K562 (cell line): ENCODE data around the gene PCSK2. TPM values are rescaled to one million over a fixed set of nuclear protein-coding genes. Genes with fewer than 3 reads are reported as not detected.
A peak's percentile ranks its signal among the peaks of the same experiment; 100 is the strongest.

Experiments
- ATAC-seq: fragments of 200-7000 bp; cut with Tn5 transposase; 3 replicates; pipeline ENCODE4 v1.9.1; 2020; ENCODE audit warnings: moderate library complexity
- BruUV-seq: library from RNA; stranded (reverse); fragments of 400-500 nt; replicated peaks from 2 replicates; lab custom pipeline; 2021; lab: Mats Ljungman, UMichigan
- CTCF ChIA-PET: fragments of 300-600 bp; formaldehyde crosslinking; extraction: SDS; loops from one replicate; lab custom pipeline; 2021; ENCODE audit warnings: low intra/inter-chr PET ratio; lab: Yijun Ruan, JAX
- POLR2A ChIA-PET: fragments of 300-600, 350-650 bp; sonication (Branson Sonifier 250); formaldehyde crosslinking; extraction: SDS; loops from one replicate; lab custom pipeline; 2021; ENCODE audit warnings: antibody characterized with exemption, inconsistent platforms; lab: Yijun Ruan, JAX
- DNase-seq, 4 experiments: peaks; one replicate each; pipeline versions ENCODE4 v3.0.0 to v3.0.0-alpha.2; 2011 to 2018; ENCODE audit warnings: low spot score in 3 of 4, mixed read lengths in 3 of 4; ENCODE audit errors: extremely low read depth in 1 of 4
- FAIRE-seq: peaks from 2 replicates; lab custom pipeline; 2011; peaks lifted over from hg19 to GRCh38; lab: Jason Lieb, UNC
- H2AFZ ChIP-seq: 2 replicates; pipeline ENCODE4 v1.6.0; 2011; ENCODE audit warnings: low read depth, low read length, control low read depth, inconsistent platforms
- H3K27ac ChIP-seq: fragments of 200-600 bp; 3 replicates; pipeline ENCODE4 v1.8.0; 2011; ENCODE audit warnings: low read depth, mild to moderate bottlenecking, control low read depth, inconsistent platforms, low read length, moderate library complexity, mixed read lengths; ENCODE audit errors: extremely low read depth
- H3K27me3 ChIP-seq, 2 experiments: fragments of 300-600 bp in 1 of 2; 2 replicates in 1 of 2; 3 replicates in 1 of 2; pipeline versions ENCODE4 v1.6.0 to v1.8.0; 2011; ENCODE audit warnings: inconsistent platforms in 2 of 2, low read length in 2 of 2, mild to moderate bottlenecking in 1 of 2, mixed read lengths in 1 of 2, moderate library complexity in 1 of 2; ENCODE audit not compliant: control insufficient read depth in 2 of 2, insufficient read depth in 2 of 2
- H3K36me3 ChIP-seq: fragments of 300-600 bp; 3 replicates; pipeline ENCODE4 v1.8.0; 2011; ENCODE audit warnings: mild to moderate bottlenecking, low read length, inconsistent platforms; ENCODE audit not compliant: control insufficient read depth, insufficient read depth
- H3K4me1 ChIP-seq, 2 experiments: fragments of 200-600 bp in 1 of 2; replicated peaks in 1 of 2; 2 replicates in 1 of 2; 3 replicates in 1 of 2; pipeline versions ENCODE4 v1.5.1 to v1.8.0; 2011; ENCODE audit warnings: inconsistent platforms in 2 of 2, low read length in 2 of 2, mild to moderate bottlenecking in 1 of 2, mixed read lengths in 1 of 2, moderate library complexity in 1 of 2; ENCODE audit not compliant: control insufficient read depth in 2 of 2, insufficient read depth in 2 of 2
- H3K4me2 ChIP-seq: 2 replicates; pipeline ENCODE4 v1.6.1; 2011; ENCODE audit warnings: low read length, control low read depth, inconsistent platforms, mixed read lengths; ENCODE audit not compliant: insufficient read depth
- H3K4me3 ChIP-seq: fragments of 200-600 bp; sonication (generic), shearing (Covaris generic); 2 replicates; pipeline ENCODE4 v1.5.1; 2016; ENCODE audit warnings: control low read depth, inconsistent platforms
- H3K79me2 ChIP-seq: fragments of 200-600 bp; 3 replicates; pipeline ENCODE4 v1.8.0; 2011; ENCODE audit warnings: low read length, inconsistent platforms; ENCODE audit not compliant: control insufficient read depth, insufficient read depth
- H3K9ac ChIP-seq, 2 experiments: 2 replicates each; pipeline versions ENCODE4 v1.6.0 to v1.6.1; 2011; ENCODE audit warnings: low read depth in 2 of 2, low read length in 2 of 2, control low read depth in 1 of 2, inconsistent platforms in 1 of 2, mild to moderate bottlenecking in 1 of 2, mixed read lengths in 1 of 2; ENCODE audit not compliant: insufficient read depth in 1 of 2
- H3K9me1 ChIP-seq: one replicate; pipeline ENCODE4 v1.6.0; 2011; ENCODE audit warnings: inconsistent platforms, mild to moderate bottlenecking, low read length, moderate library complexity; ENCODE audit not compliant: control insufficient read depth, insufficient read depth
- H3K9me3 ChIP-seq: replicated peaks from 2 replicates; pipeline ENCODE4 v1.5.1; 2011; ENCODE audit warnings: low read depth, low read length, inconsistent platforms; ENCODE audit not compliant: control insufficient read depth, insufficient read depth
- H4K20me1 ChIP-seq: replicated peaks from 2 replicates; pipeline ENCODE4 v1.6.1; 2011; ENCODE audit warnings: low read length, inconsistent platforms, mixed read lengths; ENCODE audit not compliant: control insufficient read depth, insufficient read depth
- AFF4 ChIP-seq: sonication (generic); formaldehyde crosslinking; IDR thresholded peaks from 2 replicates; pipeline ENCODE4 v1.8.0; 2023; ENCODE audit warnings: mild to moderate bottlenecking, missing genetic modification reagents
- CEBPB ChIP-seq: fragments of 450-650 bp; IDR thresholded peaks from 2 replicates; pipeline ENCODE4 v1.6.1; 2016; ENCODE audit warnings: missing genetic modification characterization, missing compliant biosample characterization
- CEBPG ChIP-seq, 3 experiments: fragments of 200-800 bp in 1 of 3; sonication (Bioruptor generic) in 1 of 3; sonication (generic) in 1 of 3; formaldehyde crosslinking in 1 of 3; IDR thresholded peaks in 2 of 3; conservative IDR thresholded peaks in 1 of 3; 2 replicates each; pipeline versions ENCODE4 v1.6.1 to v1.8.0; 2016 to 2022; ENCODE audit warnings: missing compliant biosample characterization in 2 of 3, missing genetic modification characterization in 2 of 3, mild to moderate bottlenecking in 1 of 3, missing genetic modification reagents in 1 of 3
- DDX20 ChIP-seq: fragments of 450-650 bp; IDR thresholded peaks from 2 replicates; pipeline ENCODE4 v1.6.1; 2016; ENCODE audit warnings: missing genetic modification characterization, low read depth, mild to moderate bottlenecking, missing compliant biosample characterization, moderate library complexity
- DMBX1 ChIP-seq: fragments of 250-450 bp; sonication (Bioruptor Pico); IDR thresholded peaks from 2 replicates; pipeline ENCODE4 v1.8.0; 2022; ENCODE audit warnings: inconsistent platforms, mild to moderate bottlenecking, moderate library complexity, borderline replicate concordance
- E4F1 ChIP-seq: fragments of 250-450 bp; sonication (Bioruptor Pico); IDR thresholded peaks from 2 replicates; pipeline ENCODE4 v1.5.0; 2021; ENCODE audit warnings: mild to moderate bottlenecking, borderline replicate concordance
- ZNF707 ChIP-seq: fragments of 250-450 bp; sonication (Bioruptor Pico); conservative IDR thresholded peaks from 2 replicates; pipeline ENCODE4 v1.8.0; 2022; ENCODE audit warnings: inconsistent platforms, mild to moderate bottlenecking, moderate library complexity
- WGBS: fragments of 100-300 bp; shearing (Covaris generic); methylation state at CpG from one replicate; pipeline ENCODE4 v1.1.6; 2016; ENCODE audit warnings: low coverage, mixed read lengths; ENCODE audit not compliant: insufficient coverage; ENCODE audit errors: missing lambda C conversion rate; 5-methylcytosine and 5-hydroxymethylcytosine counted together
- in situ Hi-C: fragments of 300-500 bp; cut with MboI; formaldehyde crosslinking; loops from 4 replicates; pipeline ENCODE4 v1.15.0; 2018; ENCODE audit warnings: inconsistent platforms, mixed read lengths
- intact Hi-C: fragments of 100-400 bp; cut with micrococcal nuclease; formaldehyde crosslinking; loops from 2 replicates; pipeline ENCODE4 v1.14.2; 2022
- polyA plus RNA-seq, 8 experiments: library from polyadenylated mRNA; depleted of rRNA in 4 of 8; stranded (reverse) in 5 of 8; unstranded in 3 of 8; fragments of >200 nt; fragmentation: Nextera tagmentation in 2 of 8; fragmentation: Illumina TruSeq in 1 of 8; extraction: Ambion mirVana in 2 of 8; extraction: Trizol in 1 of 8; gene quantifications; 2 replicates each; pipeline versions ENCODE4 v1.2.1 to v1.2.3, GENCODE V29; 2011 to 2014; ENCODE audit warnings: inconsistent platforms in 1 of 8, missing spikeins in 1 of 8
- total RNA-seq, 7 experiments: library from RNA; depleted of rRNA in 6 of 7; stranded (reverse); fragments of >200 nt in 6 of 7; fragmentation: Illumina TruSeq in 2 of 7; extraction: Trizol in 2 of 7; gene quantifications; 2 replicates each; pipeline versions ENCODE4 v1.2.1 to v1.2.3, GENCODE V29; 2011 to 2021; ENCODE audit warnings: low replicate concordance in 1 of 7

Gene PCSK2
- total and polyA plus RNA-seq, 9 of the 15 experiments (the other 6 are each of a cell fraction or from before 2014, with no cell fraction given) = 0.04 to 0.07 (median 0.05) TPM; not detected in 6

- H3K4me2 ChIP-seq = no peak overlapping the region
- CTCF ChIA-PET = no interaction called here
- H3K9me3 ChIP-seq = no peaks in the 10 kb centered on the region
- no TSS peak for BruUV-seq
- intact Hi-C loops (no loop called here), in situ Hi-C loops (no loop called here)
- H3K36me3 ChIP-seq = no peaks in the 10 kb centered on the region
- DNase-seq (no peak), ATAC-seq (no peak)
- no peaks in the 10 kb centered on the region for H3K27me3 ChIP-seq
- no peaks in the 10 kb centered on the region for H3K9me1 ChIP-seq
- H4K20me1 ChIP-seq = no peaks in the 10 kb centered on the region
- TF ChIP-seq DDX20 (no peak), CEBPB (tag) (peak; percentile 50), CEBPG (CRISPR knock-in tag; IDR thresholded peaks at IDR 0.05) (no peak), CEBPG (tag; conservative IDR thresholded peaks at IDR 0.05 in 1 of 2, IDR thresholded peaks at IDR 0.05 in 1 of 2) (peak in 1 of 2 experiments; percentile 64; a peak in 1 of 4 replicates), ZNF707 (CRISPR knock-in tag) (no peak)
- TF ChIP-seq, all 486 proteins: peak for 2
- FAIRE-seq = no peak
- Histone ChIP-seq H3K27ac (no peak overlapping the region), H3K4me1 (no peaks in the 10 kb centered on the region), H3K4me3 (no peak overlapping the region), H3K9ac (no peak overlapping the region), H2AFZ (no peak overlapping the region), H3K79me2 (no peaks in the 10 kb centered on the region)
- 0% methylated on average over 2 of the region's 2 CpGs for WGBS
- POLR2A ChIA-PET = no interaction called here
Measured at GRCh38 chr20:17298751-17299150, 71.9 kb downstream of the PCSK2 start.

GRCh38 chr20:17300113-17300512, 73.3 kb downstream of the PCSK2 start:
- Histone ChIP-seq H3K36me3 (no peaks in the 10 kb centered on the region), H3K4me2 (no peak overlapping the region), H3K79me2 (no peaks in the 10 kb centered on the region)
- no peak for TF ChIP-seq DMBX1 (CRISPR knock-in tag)
- TF ChIP-seq AFF4 (CRISPR knock-in tag) = no peak
- TF ChIP-seq E4F1 (CRISPR knock-in tag) = no peak

More at GRCh38 chr20:17300113-17300512, 73.3 kb downstream of the PCSK2 start:
- H3K4me1 ChIP-seq = no peaks in the 10 kb centered on the region
- ATAC-seq (no peak), FAIRE-seq (no peak), DNase-seq (no peak)
- no peaks in the 10 kb centered on the region for H3K27me3 ChIP-seq
- ChIA-PET CTCF (no interaction called here), POLR2A (no interaction called here)
- no TSS peak for BruUV-seq
- no peak overlapping the region for H3K4me3 ChIP-seq
- no peaks in the 10 kb centered on the region for H3K9me3 ChIP-seq
- no CpG with 5 or more reads among the region's 2 CpGs for WGBS
- H3K27ac ChIP-seq = no peak overlapping the region
- no peak overlapping the region for H2AFZ ChIP-seq
- no peak overlapping the region for H3K9ac ChIP-seq
- intact Hi-C loops = no loop called here
- no peaks in the 10 kb centered on the region for H4K20me1 ChIP-seq
- no peaks in the 10 kb centered on the region for H3K9me1 ChIP-seq
- in situ Hi-C loops = no loop called here
